Measurements from ENCODE around the gene TNFRSF4. TPM values are rescaled to one million over a fixed set of nuclear protein-coding genes. Genes with fewer than 3 reads are reported as not detected.

Gene TNFRSF4
- total RNA-seq, 1 donor from 2014 or later: not detected

- Histone ChIP-seq H3K9ac (no peak overlapping the region), H4K20me1 (ENCODE audit: low read depth) (peaks cover 13% of the 10 kb centered on the region), H3K4me1 (peaks cover 14% of the 10 kb centered on the region), H2AFZ (replicated peaks) (no peak overlapping the region), H3K36me3 (no peaks in the 10 kb centered on the region), H3K79me2 (ENCODE audit: low read depth) (no peaks in the 10 kb centered on the region), H3K27ac (no peak overlapping the region), H3K9me3 (ENCODE audit: low read depth) (no peaks in the 10 kb centered on the region), H3K4me3 (no peak overlapping the region), H3K27me3 (peaks cover 22% of the 10 kb centered on the region), H3F3A (ENCODE audit: low read depth) (peaks cover 5% of the 10 kb centered on the region), H3K4me2 (no peak overlapping the region)
- Mint-ChIP-seq H3K4me1 (peaks cover 4% of the 10 kb centered on the region), H3K27me3 (ENCODE audit: insufficient read depth, low read depth) (peaks cover 4% of the 10 kb centered on the region), H3K36me3 (no peaks in the 10 kb centered on the region), H3K27ac (no peak overlapping the region), H3K9me3 (no peaks in the 10 kb centered on the region), H3K4me3 (no peak overlapping the region)
- TF ChIP-seq, protein P1, sequence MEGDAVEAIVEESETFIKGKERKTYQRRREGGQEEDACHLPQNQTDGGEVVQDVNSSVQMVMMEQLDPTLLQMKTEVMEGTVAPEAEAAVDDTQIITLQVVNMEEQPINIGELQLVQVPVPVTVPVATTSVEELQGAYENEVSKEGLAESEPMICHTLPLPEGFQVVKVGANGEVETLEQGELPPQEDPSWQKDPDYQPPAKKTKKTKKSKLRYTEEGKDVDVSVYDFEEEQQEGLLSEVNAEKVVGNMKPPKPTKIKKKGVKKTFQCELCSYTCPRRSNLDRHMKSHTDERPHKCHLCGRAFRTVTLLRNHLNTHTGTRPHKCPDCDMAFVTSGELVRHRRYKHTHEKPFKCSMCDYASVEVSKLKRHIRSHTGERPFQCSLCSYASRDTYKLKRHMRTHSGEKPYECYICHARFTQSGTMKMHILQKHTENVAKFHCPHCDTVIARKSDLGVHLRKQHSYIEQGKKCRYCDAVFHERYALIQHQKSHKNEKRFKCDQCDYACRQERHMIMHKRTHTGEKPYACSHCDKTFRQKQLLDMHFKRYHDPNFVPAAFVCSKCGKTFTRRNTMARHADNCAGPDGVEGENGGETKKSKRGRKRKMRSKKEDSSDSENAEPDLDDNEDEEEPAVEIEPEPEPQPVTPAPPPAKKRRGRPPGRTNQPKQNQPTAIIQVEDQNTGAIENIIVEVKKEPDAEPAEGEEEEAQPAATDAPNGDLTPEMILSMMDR (IDR thresholded peaks at IDR 0.05): no peak
- TF ChIP-seq EZH2phosphoT487 (IDR thresholded peaks at IDR 0.05): no peak
- TF ChIP-seq EZH2 (IDR thresholded peaks at IDR 0.05): no peak
- DNase-seq (ENCODE audit: low spot score): no peak
Measured at GRCh38 chr1:1242461-1243265, 28.7 kb upstream of the TNFRSF4 start.

GRCh38 chr1:1241588-1242219 is 27.8 kb upstream of the TNFRSF4 start:
- H3K9ac ChIP-seq: no peak overlapping the region
- H3F3A ChIP-seq (ENCODE audit: low read depth): peaks cover 8% of the 10 kb centered on the region
- H4K20me1 ChIP-seq (ENCODE audit: low read depth): peaks cover 10% of the 10 kb centered on the region
- no peak overlapping the region for H3K27ac Mint-ChIP-seq
- H3K4me3 ChIP-seq: no peak overlapping the region
- no peaks in the 10 kb centered on the region for H3K9me3 ChIP-seq (ENCODE audit: low read depth)
- H3K79me2 ChIP-seq (ENCODE audit: low read depth): no peaks in the 10 kb centered on the region
- H3K4me1 Mint-ChIP-seq: peaks cover 4% of the 10 kb centered on the region
- no peak overlapping the region for H3K4me2 ChIP-seq
- no peak overlapping the region for H3K27ac ChIP-seq
- no peaks in the 10 kb centered on the region for H3K36me3 ChIP-seq
- no peak overlapping the region for H2AFZ ChIP-seq (replicated peaks)
- peaks cover 13% of the 10 kb centered on the region for H3K27me3 ChIP-seq
- H3K36me3 Mint-ChIP-seq: no peaks in the 10 kb centered on the region
- H3K4me1 ChIP-seq: peaks cover 14% of the 10 kb centered on the region
- peaks cover 2% of the 10 kb centered on the region for H3K27me3 Mint-ChIP-seq (ENCODE audit: insufficient read depth, low read depth)
- DNase-seq (ENCODE audit: low spot score): no peak
- H3K9me3 Mint-ChIP-seq: no peaks in the 10 kb centered on the region
- TF ChIP-seq, protein P1 (IDR thresholded peaks at IDR 0.05): no peak
- no peak for TF ChIP-seq EZH2phosphoT487 (IDR thresholded peaks at IDR 0.05)
- H3K4me3 Mint-ChIP-seq: no peak overlapping the region

GRCh38 chr1:1240822-1241587 is 27.1 kb upstream of the TNFRSF4 start:
- Mint-ChIP-seq H3K27me3 (ENCODE audit: insufficient read depth, low read depth) (peaks cover 2% of the 10 kb centered on the region), H3K4me1 (peaks cover 4% of the 10 kb centered on the region), H3K4me3 (no peak overlapping the region), H3K9me3 (no peaks in the 10 kb centered on the region), H3K36me3 (no peaks in the 10 kb centered on the region), H3K27ac (no peak overlapping the region)
- Histone ChIP-seq H3K79me2 (ENCODE audit: low read depth) (no peaks in the 10 kb centered on the region), H3K4me1 (peaks cover 9% of the 10 kb centered on the region), H3K4me3 (no peak overlapping the region), H3K9me3 (ENCODE audit: low read depth) (no peaks in the 10 kb centered on the region), H3K4me2 (no peak overlapping the region), H2AFZ (replicated peaks) (no peak overlapping the region), H3F3A (ENCODE audit: low read depth) (peaks cover 8% of the 10 kb centered on the region), H3K27me3 (peaks cover 6% of the 10 kb centered on the region), H4K20me1 (ENCODE audit: low read depth) (peaks cover 16% of the 10 kb centered on the region), H3K36me3 (no peaks in the 10 kb centered on the region), H3K9ac (no peak overlapping the region), H3K27ac (no peak overlapping the region)
- DNase-seq (ENCODE audit: low spot score): no peak
- no peak for TF ChIP-seq EZH2 (IDR thresholded peaks at IDR 0.05)
- TF ChIP-seq, protein P1 (IDR thresholded peaks at IDR 0.05): no peak
- no peak for TF ChIP-seq EZH2phosphoT487 (IDR thresholded peaks at IDR 0.05)
